ENCODE data around the gene PBX2. TPM values are rescaled to one million over a fixed set of nuclear protein-coding genes. Genes with fewer than 3 reads are reported as not detected.
A peak's percentile ranks its signal among the peaks of the same experiment; 100 is the strongest.

Gene PBX2
- 137 and 166 TPM in 2 replicates for total RNA-seq (ENCODE audit: low replicate concordance)
- long read RNA-seq, partial matches to known transcripts: 0 of 1 reads
- long read RNA-seq, other reads (novel, unspliced or antisense): 1 of 1 reads

- H3K4me3 Mint-ChIP-seq: peak within 1 kb of the TSS; percentile 96
- DNase-seq (ENCODE audit: extremely low spot score, unreplicated experiment): peak; percentile 79
- TF ChIP-seq, protein P1, sequence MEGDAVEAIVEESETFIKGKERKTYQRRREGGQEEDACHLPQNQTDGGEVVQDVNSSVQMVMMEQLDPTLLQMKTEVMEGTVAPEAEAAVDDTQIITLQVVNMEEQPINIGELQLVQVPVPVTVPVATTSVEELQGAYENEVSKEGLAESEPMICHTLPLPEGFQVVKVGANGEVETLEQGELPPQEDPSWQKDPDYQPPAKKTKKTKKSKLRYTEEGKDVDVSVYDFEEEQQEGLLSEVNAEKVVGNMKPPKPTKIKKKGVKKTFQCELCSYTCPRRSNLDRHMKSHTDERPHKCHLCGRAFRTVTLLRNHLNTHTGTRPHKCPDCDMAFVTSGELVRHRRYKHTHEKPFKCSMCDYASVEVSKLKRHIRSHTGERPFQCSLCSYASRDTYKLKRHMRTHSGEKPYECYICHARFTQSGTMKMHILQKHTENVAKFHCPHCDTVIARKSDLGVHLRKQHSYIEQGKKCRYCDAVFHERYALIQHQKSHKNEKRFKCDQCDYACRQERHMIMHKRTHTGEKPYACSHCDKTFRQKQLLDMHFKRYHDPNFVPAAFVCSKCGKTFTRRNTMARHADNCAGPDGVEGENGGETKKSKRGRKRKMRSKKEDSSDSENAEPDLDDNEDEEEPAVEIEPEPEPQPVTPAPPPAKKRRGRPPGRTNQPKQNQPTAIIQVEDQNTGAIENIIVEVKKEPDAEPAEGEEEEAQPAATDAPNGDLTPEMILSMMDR (conservative IDR thresholded peaks at IDR 0.05): no peak
- peak within 1 kb of the TSS; percentile 94 for H3K27ac Mint-ChIP-seq
- no peaks in the 10 kb centered on the region for H3K9me3 Mint-ChIP-seq
- H3K36me3 Mint-ChIP-seq: peaks cover 16% of the 10 kb centered on the region
- peaks cover 54% of the 10 kb centered on the region for H3K4me1 Mint-ChIP-seq (ENCODE audit: unreplicated experiment)
- no peaks in the 10 kb centered on the region for H3K27me3 Mint-ChIP-seq
Measured at GRCh38 chr6:32190054-32190851, at the start of gene PBX2. Gene PBX2, minus strand, starts transcription at chr6:32190202. Its CDS starts 287 bp downstream, at chr6:32189915.

DNA sequence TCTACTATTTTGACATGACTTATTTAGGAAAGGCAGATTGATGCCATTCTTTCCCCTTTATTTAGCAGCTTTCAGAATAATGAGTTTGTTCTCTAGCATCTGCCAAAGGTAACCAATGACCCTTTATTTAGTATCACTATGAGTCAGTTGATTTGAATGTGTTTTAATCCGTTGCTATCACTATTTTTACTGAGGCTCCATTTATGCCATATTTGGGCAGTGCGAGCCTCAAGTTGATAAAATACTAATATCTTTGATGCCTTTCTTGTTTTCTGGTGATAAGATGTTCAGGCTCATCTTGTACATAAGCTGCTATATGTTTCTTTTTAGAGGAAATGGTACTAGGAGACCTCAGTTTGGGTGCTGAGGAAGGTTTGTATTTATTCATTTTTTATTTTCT, 49.5 kb upstream of the PBX2 start:
- Mint-ChIP-seq H3K36me3 (no peaks in the 10 kb centered on the region), H3K4me3 (no peak overlapping the region), H3K9me3 (no peaks in the 10 kb centered on the region), H3K27me3 (peaks cover 13% of the 10 kb centered on the region), H3K27ac (no peak overlapping the region), H3K4me1 (ENCODE audit: unreplicated experiment) (no peaks in the 10 kb centered on the region)
- no peak for DNase-seq (ENCODE audit: extremely low spot score, unreplicated experiment)
- TF ChIP-seq, protein P1 (conservative IDR thresholded peaks at IDR 0.05): no peak

- H3K27me3 Mint-ChIP-seq: peaks cover 3% of the 10 kb centered on the region
- no peak for DNase-seq (ENCODE audit: extremely low spot score, unreplicated experiment)
- no peaks in the 10 kb centered on the region for H3K4me1 Mint-ChIP-seq (ENCODE audit: unreplicated experiment)
- no peaks in the 10 kb centered on the region for H3K36me3 Mint-ChIP-seq
- H3K27ac Mint-ChIP-seq: no peak overlapping the region
- H3K4me3 Mint-ChIP-seq: no peak overlapping the region
- TF ChIP-seq, protein P1 (conservative IDR thresholded peaks at IDR 0.05): no peak
- H3K9me3 Mint-ChIP-seq: no peaks in the 10 kb centered on the region
Measured at GRCh38 chr6:32234934-32235333, 44.9 kb upstream of the PBX2 start.

GRCh38 chr6:32226434-32226833, 36.4 kb upstream of the PBX2 start:
- H3K27me3 Mint-ChIP-seq: peaks cover 7% of the 10 kb centered on the region
- peaks cover 4% of the 10 kb centered on the region for H3K9me3 Mint-ChIP-seq
- no peak for DNase-seq (ENCODE audit: extremely low spot score, unreplicated experiment)
- TF ChIP-seq, protein P1 (conservative IDR thresholded peaks at IDR 0.05): no peak
- no peaks in the 10 kb centered on the region for H3K4me1 Mint-ChIP-seq (ENCODE audit: unreplicated experiment)
- H3K4me3 Mint-ChIP-seq: no peak overlapping the region
- no peaks in the 10 kb centered on the region for H3K36me3 Mint-ChIP-seq
- no peak overlapping the region for H3K27ac Mint-ChIP-seq

DNA sequence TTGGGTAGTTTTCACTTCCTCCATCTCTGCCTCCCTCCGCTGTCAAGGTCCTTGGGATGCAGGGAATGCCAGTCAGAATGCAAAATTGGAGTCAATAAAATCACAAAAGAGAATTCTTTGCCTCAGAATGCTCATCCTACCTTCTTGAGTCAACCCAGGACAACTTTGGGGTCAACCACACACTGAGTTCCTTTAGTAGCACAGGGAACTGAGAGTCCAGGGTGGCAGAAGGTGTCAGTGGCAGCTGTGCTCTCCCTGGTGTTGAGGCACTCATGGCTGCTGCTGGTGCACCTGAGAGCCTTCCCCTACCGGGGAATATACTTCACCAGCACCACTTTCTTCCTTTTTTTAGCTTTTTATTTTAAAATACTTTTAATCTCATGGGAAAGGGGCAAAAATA, 34.7 kb upstream of the PBX2 start:
- H3K4me3 Mint-ChIP-seq: no peak overlapping the region
- H3K4me1 Mint-ChIP-seq (ENCODE audit: unreplicated experiment): no peaks in the 10 kb centered on the region
- H3K27ac Mint-ChIP-seq: no peak overlapping the region
- TF ChIP-seq, protein P1 (conservative IDR thresholded peaks at IDR 0.05): no peak
- peaks cover 4% of the 10 kb centered on the region for H3K9me3 Mint-ChIP-seq
- no peaks in the 10 kb centered on the region for H3K36me3 Mint-ChIP-seq
- DNase-seq (ENCODE audit: extremely low spot score, unreplicated experiment): no peak
- peaks cover 9% of the 10 kb centered on the region for H3K27me3 Mint-ChIP-seq

All from type B pancreatic cell (in vitro differentiated cells).